ENCODE measurements around the gene HSD17B1. TPM values are rescaled to one million over a fixed set of nuclear protein-coding genes. Genes with fewer than 3 reads are reported as not detected.

The HSD17B1 gene
- total and polyA plus RNA-seq, 2 donors (not counting 3 experiments of a cell fraction or from before 2014, with no cell fraction given), result 0.22 to 1.0 TPM

DNA sequence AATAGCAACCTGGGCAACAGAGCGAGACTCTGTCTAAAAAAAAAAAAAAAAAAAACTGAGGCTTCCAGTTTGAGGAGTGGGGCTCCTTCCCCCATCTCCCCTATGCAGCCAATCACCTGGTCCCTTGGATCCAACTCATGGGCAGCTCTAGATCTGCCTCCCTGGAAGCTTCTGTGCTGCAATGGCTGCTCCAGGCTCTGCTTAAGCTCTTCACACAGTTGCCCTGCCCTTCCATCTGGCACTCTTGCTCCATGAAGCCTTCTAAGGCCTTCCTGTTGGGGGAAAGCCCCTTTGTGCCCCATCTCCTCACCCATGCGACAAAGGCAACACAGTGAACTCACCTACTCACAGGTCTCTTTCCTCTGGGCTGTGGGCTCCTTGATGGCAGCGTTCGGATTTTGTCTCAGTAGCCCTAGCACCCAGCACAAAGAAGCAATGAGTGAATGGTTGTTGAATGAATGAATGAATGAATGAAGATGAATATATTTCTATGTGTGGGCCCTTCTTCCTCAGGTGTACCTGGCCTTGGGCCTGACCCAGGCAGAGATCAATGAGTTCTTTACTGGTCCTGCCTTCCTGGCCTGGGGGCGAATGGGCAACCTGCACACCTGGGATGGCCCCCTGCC lies 14.8 kb upstream of the HSD17B1 start:
- FAIRE-seq (no peak), DNase-seq (ENCODE audit: low read depth, low spot score) (no peak)
- H3K9me1 ChIP-seq (replicated peaks; ENCODE audit: control insufficient read depth, extremely low read depth, insufficient read depth, low read length), result no peaks in the 10 kb centered on the region
- TF ChIP-seq MAX (IDR thresholded peaks at IDR 0.05; ENCODE audit: insufficient read depth, insufficient read length) (no peak), JUN (IDR thresholded peaks at IDR 0.05; ENCODE audit: borderline replicate concordance, insufficient read depth, insufficient read length, low read depth) (no peak), FOS (IDR thresholded peaks at IDR 0.05; ENCODE audit: borderline replicate concordance, insufficient read depth, low read length) (no peak), POLR2AphosphoS5 (IDR thresholded peaks at IDR 0.05; ENCODE audit: insufficient read depth, low read depth, low read length) (no peak), GATA2 (IDR thresholded peaks at IDR 0.05; ENCODE audit: insufficient read depth, insufficient read length, low read depth, low read length) (no peak), MYC (IDR thresholded peaks at IDR 0.05; ENCODE audit: low read depth, low read length) (no peak)
- peaks cover 4% of the 10 kb centered on the region for H3K79me2 ChIP-seq (ENCODE audit: control insufficient read depth, insufficient read depth, low read length)
- no peaks in the 10 kb centered on the region for H3K9me3 ChIP-seq (replicated peaks; ENCODE audit: control insufficient read depth, insufficient read depth, low read length)
- H4K20me1 ChIP-seq (replicated peaks; ENCODE audit: control insufficient read depth, extremely low read depth, insufficient read depth, low read length), result no peaks in the 10 kb centered on the region
- H3K4me1 ChIP-seq (ENCODE audit: control insufficient read depth, extremely low read depth, insufficient read depth, low read length), result peaks cover 23% of the 10 kb centered on the region
- no peaks in the 10 kb centered on the region for H3K27me3 ChIP-seq (ENCODE audit: control insufficient read depth in 2 of 2, insufficient read depth in 2 of 2, low read length in 2 of 2)
- no TSS peak for BruUV-seq (replicated peaks)
- CTCF ChIA-PET, result interaction anchor here (3.1 kb wide), 1 partner anchor 11 kb away, joined by 14 read pairs; no protein-coding TSS in a partner anchor
- no peak overlapping the region for H3K4me2 ChIP-seq (ENCODE audit: insufficient read depth, low read length)
- H2AFZ ChIP-seq (ENCODE audit: low read depth, low read length), result no peak overlapping the region
- no peak overlapping the region for H3K27ac ChIP-seq (ENCODE audit: insufficient read depth, low read depth, low read length)
- H3K9ac ChIP-seq (replicated peaks; ENCODE audit: extremely low read depth, insufficient read depth, low read length), result no peak overlapping the region
- intact Hi-C loops (cut with micrococcal nuclease) (loop anchor here (2.0 kb wide), 1 partner anchor 17 kb away; no protein-coding TSS in a partner anchor), dilution Hi-C loops (cut with MboI; ENCODE audit: extremely low pct_ligation_motif_present, low sequenced_read_pairs) (no loop called here)
- H3K4me3 ChIP-seq (replicated peaks in 1 of 3; ENCODE audit: insufficient read depth in 1 of 3, low read depth in 1 of 3, low read length in 3 of 3), result no peak overlapping the region
- POLR2A ChIA-PET, result no interaction called here
- peaks cover 2 to 5% of the 10 kb centered on the region in 2 experiments for H3K36me3 ChIP-seq (ENCODE audit: control insufficient read depth in 2 of 2, extremely low read depth in 1 of 2, insufficient read depth in 2 of 2, low read length in 2 of 2)

DNA sequence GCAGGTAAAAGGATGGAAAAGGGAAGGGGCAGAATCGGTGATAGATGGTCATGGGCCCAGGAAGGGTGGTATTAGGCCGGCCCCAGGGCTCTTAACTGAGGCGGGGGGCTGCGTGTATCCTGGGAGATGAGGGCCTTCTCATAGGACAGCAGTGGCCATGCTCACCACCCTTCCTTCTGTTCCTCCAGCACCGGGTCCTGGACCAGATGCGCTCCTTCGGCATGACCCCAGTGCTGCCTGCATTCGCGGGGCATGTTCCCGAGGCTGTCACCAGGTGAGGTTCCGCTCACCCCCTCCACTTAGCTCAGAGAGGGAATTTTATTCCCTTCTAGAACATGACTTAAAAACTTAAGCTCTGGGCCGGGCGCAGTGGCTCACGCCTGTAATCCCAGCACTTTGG lies 14.2 kb upstream of the HSD17B1 start:
- intact Hi-C loops (cut with micrococcal nuclease) (no loop called here), dilution Hi-C loops (cut with MboI; ENCODE audit: extremely low pct_ligation_motif_present, low sequenced_read_pairs) (no loop called here)
- Histone ChIP-seq H3K9me3 (replicated peaks; ENCODE audit: control insufficient read depth, insufficient read depth, low read length) (no peaks in the 10 kb centered on the region), H3K9ac (replicated peaks; ENCODE audit: extremely low read depth, insufficient read depth, low read length) (no peak overlapping the region), H3K4me2 (ENCODE audit: insufficient read depth, low read length) (no peak overlapping the region), H4K20me1 (replicated peaks; ENCODE audit: control insufficient read depth, extremely low read depth, insufficient read depth, low read length) (no peaks in the 10 kb centered on the region), H3K27me3 (ENCODE audit: control insufficient read depth in 2 of 2, insufficient read depth in 2 of 2, low read length in 2 of 2) (no peaks in the 10 kb centered on the region), H3K9me1 (replicated peaks; ENCODE audit: control insufficient read depth, extremely low read depth, insufficient read depth, low read length) (no peaks in the 10 kb centered on the region), H3K27ac (ENCODE audit: insufficient read depth, low read depth, low read length) (no peak overlapping the region), H3K79me2 (ENCODE audit: control insufficient read depth, insufficient read depth, low read length) (peaks cover 4% of the 10 kb centered on the region), H3K36me3 (ENCODE audit: control insufficient read depth in 2 of 2, extremely low read depth in 1 of 2, insufficient read depth in 2 of 2, low read length in 2 of 2) (peaks cover 2 to 10% of the 10 kb centered on the region in 2 experiments), H2AFZ (ENCODE audit: low read depth, low read length) (no peak overlapping the region), H3K4me3 (replicated peaks in 1 of 3; ENCODE audit: insufficient read depth in 1 of 3, low read depth in 1 of 3, low read length in 3 of 3) (no peak overlapping the region), H3K4me1 (ENCODE audit: control insufficient read depth, extremely low read depth, insufficient read depth, low read length) (peaks cover 23% of the 10 kb centered on the region)
- DNase-seq (ENCODE audit: low read depth, low spot score) (no peak), FAIRE-seq (no peak)
- no peak for TF ChIP-seq POLR2A (IDR thresholded peaks at IDR 0.05; ENCODE audit: low read depth, low read length)
- TF ChIP-seq MYC (IDR thresholded peaks at IDR 0.05; ENCODE audit: low read depth, low read length), result no peak
- no peak for TF ChIP-seq FOS (IDR thresholded peaks at IDR 0.05; ENCODE audit: borderline replicate concordance, insufficient read depth, low read length)
- no peak for TF ChIP-seq EZH2 (IDR thresholded peaks at IDR 0.05; ENCODE audit: borderline replicate concordance, low read depth, low read length, severe bottlenecking)
- no peak for TF ChIP-seq CTCF (IDR thresholded peaks at IDR 0.05; ENCODE audit: extremely low read depth in 1 of 2, insufficient read depth in 1 of 2, low read depth in 1 of 2, low read length in 2 of 2)
- no peak for TF ChIP-seq POLR2AphosphoS5 (IDR thresholded peaks at IDR 0.05; ENCODE audit: insufficient read depth, low read depth, low read length)
- no peak for TF ChIP-seq JUN (IDR thresholded peaks at IDR 0.05; ENCODE audit: borderline replicate concordance, insufficient read depth, insufficient read length, low read depth)
- TF ChIP-seq MAX (IDR thresholded peaks at IDR 0.05; ENCODE audit: insufficient read depth, insufficient read length), result no peak
- TF ChIP-seq GATA2 (IDR thresholded peaks at IDR 0.05; ENCODE audit: insufficient read depth, insufficient read length, low read depth, low read length), result no peak
- ChIA-PET CTCF (interaction anchor here (3.1 kb wide), 1 partner anchor 11 kb away, joined by 14 read pairs; no protein-coding TSS in a partner anchor), POLR2A (no interaction called here)
- no TSS peak for BruUV-seq (replicated peaks)
